ENCODE results near the gene GEMIN8.

The GEMIN8 gene

GRCh38 chrX:14015941-14016340 is 13.8 kb downstream of the GEMIN8 start:
- no peak for DNase-seq (ENCODE audit: low read depth in 2 of 2)

- DNase-seq (ENCODE audit: low read depth in 2 of 2): no peak
Observed at GRCh38 chrX:14015294-14015693, 14.4 kb downstream of the GEMIN8 start.

GRCh38 chrX:14014526-14014925 is 15.2 kb downstream of the GEMIN8 start:
- DNase-seq (ENCODE audit: low read depth in 2 of 2): no peak

- DNase-seq (ENCODE audit: low read depth in 2 of 2): no peak
Observed at GRCh38 chrX:14013054-14013453, 16.6 kb downstream of the GEMIN8 start.

- DNase-seq (ENCODE audit: low read depth in 2 of 2): no peak
Observed at GRCh38 chrX:14010566-14010965, 19.1 kb downstream of the GEMIN8 start.

GRCh38 chrX:14006540-14006939 is 23.2 kb downstream of the GEMIN8 start:
- no peak for DNase-seq (ENCODE audit: low read depth in 2 of 2)

- DNase-seq (ENCODE audit: low read depth in 2 of 2): no peak
Observed at GRCh38 chrX:14003876-14004425, 25.7 kb downstream of the GEMIN8 start.

GRCh38 chrX:14003028-14003427 is 26.7 kb downstream of the GEMIN8 start:
- no peak for DNase-seq (ENCODE audit: low read depth in 2 of 2)

- DNase-seq (ENCODE audit: low read depth in 2 of 2): no peak
Observed at GRCh38 chrX:13996650-13997049, 33.0 kb downstream of the GEMIN8 start.

- DNase-seq (ENCODE audit: low read depth in 2 of 2): no peak
Observed at GRCh38 chrX:13994536-13995080, 35.1 kb downstream of the GEMIN8 start.

GRCh38 chrX:13994104-13994503 is 35.6 kb downstream of the GEMIN8 start:
- DNase-seq (ENCODE audit: low read depth in 2 of 2): no peak

GRCh38 chrX:13990126-13990800 is 39.4 kb downstream of the GEMIN8 start:
- DNase-seq (ENCODE audit: low read depth in 2 of 2): no peak

- no peak for DNase-seq (ENCODE audit: low read depth in 2 of 2)
Observed at GRCh38 chrX:13985697-13986435, 43.8 kb downstream of the GEMIN8 start.

- no peak for DNase-seq (ENCODE audit: low read depth in 2 of 2)
Observed at GRCh38 chrX:13983734-13984133, 46.0 kb downstream of the GEMIN8 start.

- no peak for DNase-seq (ENCODE audit: low read depth in 2 of 2)
Observed at GRCh38 chrX:13968198-13968597, 61.5 kb downstream of the GEMIN8 start.

GRCh38 chrX:13967636-13968035 is 62.1 kb downstream of the GEMIN8 start:
- DNase-seq (ENCODE audit: low read depth in 2 of 2): no peak

GRCh38 chrX:13966793-13967125 is 62.9 kb downstream of the GEMIN8 start:
- no peak for DNase-seq (ENCODE audit: low read depth in 2 of 2)

- DNase-seq (ENCODE audit: low read depth in 2 of 2): no peak
Observed at GRCh38 chrX:13966071-13966792, 63.5 kb downstream of the GEMIN8 start.

- DNase-seq (ENCODE audit: low read depth in 2 of 2): no peak
Observed at GRCh38 chrX:13965531-13965930, 64.2 kb downstream of the GEMIN8 start.

GRCh38 chrX:13956998-13957397 is 72.7 kb downstream of the GEMIN8 start:
- DNase-seq (ENCODE audit: low read depth in 2 of 2): no peak

Measured in stimulated activated CD8-positive, alpha-beta memory T cell treated with anti-CD3 and anti-CD28 coated beads, Interleukin-15, amount 100 ng/mL, for 48 hours (primary cell).